Fibroblast of mammary gland (primary cell): ENCODE measurements around the gene CHRM2.

Source experiments
- DNase-seq: peaks from one replicate; pipeline ENCODE4 v3.0.0-alpha.2; 2010; ENCODE audit warnings: low read depth
- H3K4me3 ChIP-seq: 2 replicates; pipeline ENCODE4 v1.5.1; 2011; ENCODE audit warnings: low read depth, mild to moderate bottlenecking, low read length, moderate library complexity; ENCODE audit not compliant: control insufficient read depth
- TF ChIP-seq, protein P1 (sequence below): conservative IDR thresholded peaks from 2 replicates; pipeline ENCODE4 v1.5.1; 2011; ENCODE audit warnings: low read depth, low read length, inconsistent platforms; ENCODE audit not compliant: control insufficient read depth, insufficient read depth

CHRM2 gene

DNA sequence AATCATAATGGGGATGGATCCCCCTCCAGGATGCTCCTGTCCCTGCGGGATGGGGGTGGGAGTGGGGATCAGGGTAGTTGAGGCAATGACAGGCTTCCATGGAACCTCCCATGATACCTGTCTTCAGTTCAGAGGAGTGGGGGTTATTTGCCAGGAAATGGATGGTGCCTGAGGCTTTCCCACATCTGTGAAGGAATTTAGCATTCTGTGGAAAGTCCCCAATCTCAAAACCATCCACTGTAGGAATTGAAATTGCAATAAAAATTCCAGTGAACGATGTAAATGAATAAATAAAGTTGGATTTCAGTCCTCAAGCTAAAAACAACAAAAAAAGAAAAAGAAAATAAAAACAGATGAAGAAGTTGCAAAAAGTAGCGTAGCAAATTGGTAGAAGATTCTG, 81.9 kb downstream of the CHRM2 start:
- TF ChIP-seq, protein P1, sequence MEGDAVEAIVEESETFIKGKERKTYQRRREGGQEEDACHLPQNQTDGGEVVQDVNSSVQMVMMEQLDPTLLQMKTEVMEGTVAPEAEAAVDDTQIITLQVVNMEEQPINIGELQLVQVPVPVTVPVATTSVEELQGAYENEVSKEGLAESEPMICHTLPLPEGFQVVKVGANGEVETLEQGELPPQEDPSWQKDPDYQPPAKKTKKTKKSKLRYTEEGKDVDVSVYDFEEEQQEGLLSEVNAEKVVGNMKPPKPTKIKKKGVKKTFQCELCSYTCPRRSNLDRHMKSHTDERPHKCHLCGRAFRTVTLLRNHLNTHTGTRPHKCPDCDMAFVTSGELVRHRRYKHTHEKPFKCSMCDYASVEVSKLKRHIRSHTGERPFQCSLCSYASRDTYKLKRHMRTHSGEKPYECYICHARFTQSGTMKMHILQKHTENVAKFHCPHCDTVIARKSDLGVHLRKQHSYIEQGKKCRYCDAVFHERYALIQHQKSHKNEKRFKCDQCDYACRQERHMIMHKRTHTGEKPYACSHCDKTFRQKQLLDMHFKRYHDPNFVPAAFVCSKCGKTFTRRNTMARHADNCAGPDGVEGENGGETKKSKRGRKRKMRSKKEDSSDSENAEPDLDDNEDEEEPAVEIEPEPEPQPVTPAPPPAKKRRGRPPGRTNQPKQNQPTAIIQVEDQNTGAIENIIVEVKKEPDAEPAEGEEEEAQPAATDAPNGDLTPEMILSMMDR = no peak
- DNase-seq = no peak
- no peak overlapping the region for H3K4me3 ChIP-seq

DNA sequence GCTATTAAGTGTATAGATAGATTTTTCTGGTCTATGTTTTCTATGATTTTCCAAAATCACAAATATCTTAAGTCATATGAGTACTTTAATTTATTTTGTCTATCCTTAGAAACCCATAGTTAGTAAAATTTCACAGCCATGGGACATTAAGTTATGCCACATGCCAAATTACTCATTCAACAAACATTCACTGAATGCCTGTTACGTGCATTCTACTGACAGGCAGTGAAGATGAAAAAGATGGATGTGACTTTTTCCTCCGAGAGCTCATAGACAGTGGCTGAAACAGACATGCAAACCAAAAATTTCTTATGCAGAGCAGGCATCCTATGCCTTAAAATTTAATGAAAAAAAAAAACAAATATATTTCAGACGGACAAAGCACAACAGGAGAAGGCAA, 84.9 kb downstream of the CHRM2 start:
- peak; percentile 52 for DNase-seq
- no peak overlapping the region for H3K4me3 ChIP-seq
- TF ChIP-seq, protein P1 = no peak

DNA sequence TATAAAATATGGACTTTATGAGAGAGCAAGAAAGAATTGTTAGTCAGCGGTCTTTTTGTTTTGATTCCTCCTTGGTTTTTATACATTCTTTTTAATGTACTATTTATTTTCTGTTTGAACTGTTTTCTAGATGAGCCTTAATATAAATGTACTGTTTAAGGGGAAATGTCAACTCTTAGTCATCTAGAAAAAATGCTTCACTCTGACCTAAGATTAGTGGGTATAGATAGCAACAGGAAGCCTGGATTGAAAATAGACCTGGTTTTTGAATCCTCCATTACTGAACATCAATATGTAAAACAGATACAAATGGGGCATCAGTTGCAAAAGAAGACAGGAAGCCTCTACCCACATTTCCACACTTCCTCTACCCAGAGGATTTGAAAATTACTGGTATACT, 87.8 kb downstream of the CHRM2 start:
- peak; percentile 54 for DNase-seq
- TF ChIP-seq, protein P1 = no peak
- H3K4me3 ChIP-seq = no peak overlapping the region

DNA sequence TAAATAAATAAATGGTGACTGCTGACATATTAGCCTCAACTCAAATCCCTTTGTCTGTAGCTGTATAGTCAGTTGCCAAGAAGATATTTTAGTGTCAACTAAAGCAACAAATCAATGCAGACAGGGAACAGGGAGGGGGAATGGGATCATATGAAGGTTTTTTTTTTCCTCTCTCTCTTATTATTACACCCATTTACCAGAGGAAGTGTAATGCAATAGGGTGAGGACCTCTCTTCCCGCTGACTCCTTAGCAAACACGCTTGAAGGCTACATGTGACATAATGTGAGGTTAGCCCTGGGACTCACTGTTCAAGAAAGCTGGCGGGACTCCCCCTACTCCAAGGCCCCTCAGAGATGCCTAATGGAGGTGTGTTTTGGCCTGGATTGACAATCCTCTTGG, 88.2 kb downstream of the CHRM2 start:
- H3K4me3 ChIP-seq = no peak overlapping the region
- TF ChIP-seq, protein P1 = no peak
- peak; percentile 33 for DNase-seq

DNA sequence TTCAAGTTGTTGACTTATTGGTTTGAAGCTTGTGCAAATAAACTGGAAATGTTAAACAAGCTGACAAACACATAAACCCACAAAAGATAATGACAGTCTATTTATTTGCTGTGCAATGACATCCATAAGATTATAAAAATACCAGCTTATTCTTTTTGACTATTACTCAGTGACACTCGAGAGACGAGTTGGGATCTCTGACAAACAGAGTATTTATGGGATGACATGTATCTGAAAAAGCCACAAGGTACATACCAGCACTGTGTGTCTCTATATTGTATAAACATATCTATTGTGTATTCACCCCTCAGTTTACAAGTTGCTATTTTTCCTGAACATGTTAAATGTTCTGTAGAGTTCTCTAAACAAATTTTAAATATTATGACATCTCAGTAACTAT, 88.9 kb downstream of the CHRM2 start:
- DNase-seq = peak; percentile 32
- TF ChIP-seq, protein P1 = no peak

DNA sequence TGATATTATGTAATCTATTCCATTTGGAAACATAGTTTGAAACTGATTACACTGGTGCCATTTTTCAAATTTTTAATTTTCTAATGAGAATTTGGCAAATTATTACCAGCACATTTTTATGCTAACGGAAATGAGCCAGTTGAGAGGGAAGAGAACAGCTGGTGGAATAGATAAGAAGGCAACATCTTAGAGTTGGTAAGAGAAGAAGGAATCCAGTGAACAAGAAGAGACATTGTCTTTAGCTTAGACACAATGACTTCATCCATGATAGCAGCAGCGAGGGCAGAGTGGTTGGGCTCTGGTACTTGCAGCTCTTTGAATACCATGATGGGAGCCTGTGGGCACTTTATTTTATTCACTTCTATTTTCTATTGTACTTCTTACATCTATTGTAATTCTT, 89.6 kb downstream of the CHRM2 start:
- H3K4me3 ChIP-seq = no peak overlapping the region
- no peak for DNase-seq

More for the DNA sequence above, 88.9 kb downstream of the CHRM2 start:
- H3K4me3 ChIP-seq = no peak overlapping the region

DNA sequence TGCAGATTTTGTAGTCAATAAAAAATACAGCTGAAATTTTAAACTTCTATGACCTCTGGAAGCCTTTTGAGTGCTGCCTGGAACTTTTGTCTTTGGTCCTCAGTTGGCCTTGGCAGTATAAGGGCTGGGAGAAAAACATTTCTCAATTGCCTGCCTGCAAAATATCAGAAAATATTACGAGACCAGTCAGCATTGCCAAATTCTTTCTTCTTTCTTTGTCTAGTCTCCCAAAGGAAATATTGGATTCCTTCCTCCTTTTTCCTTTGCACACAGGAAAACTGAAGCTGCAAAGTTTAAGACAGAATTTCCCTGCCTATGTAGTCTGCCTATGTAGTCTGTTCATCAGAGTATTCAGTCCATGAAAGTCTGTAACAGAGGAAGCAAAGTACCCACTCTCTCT, 95.9 kb downstream of the CHRM2 start:
- TF ChIP-seq, protein P1 = no peak
- DNase-seq = no peak
- H3K4me3 ChIP-seq = no peak overlapping the region

More for the DNA sequence above, 89.6 kb downstream of the CHRM2 start:
- TF ChIP-seq, protein P1 = no peak
